ENCODE data around the gene EFHD2.
"Not testable (repeated sequence)": the region's sequence is repeated elsewhere in the genome, so short reads cannot be mapped to it uniquely, and the experiment has no call there.

EFHD2 gene

DNA sequence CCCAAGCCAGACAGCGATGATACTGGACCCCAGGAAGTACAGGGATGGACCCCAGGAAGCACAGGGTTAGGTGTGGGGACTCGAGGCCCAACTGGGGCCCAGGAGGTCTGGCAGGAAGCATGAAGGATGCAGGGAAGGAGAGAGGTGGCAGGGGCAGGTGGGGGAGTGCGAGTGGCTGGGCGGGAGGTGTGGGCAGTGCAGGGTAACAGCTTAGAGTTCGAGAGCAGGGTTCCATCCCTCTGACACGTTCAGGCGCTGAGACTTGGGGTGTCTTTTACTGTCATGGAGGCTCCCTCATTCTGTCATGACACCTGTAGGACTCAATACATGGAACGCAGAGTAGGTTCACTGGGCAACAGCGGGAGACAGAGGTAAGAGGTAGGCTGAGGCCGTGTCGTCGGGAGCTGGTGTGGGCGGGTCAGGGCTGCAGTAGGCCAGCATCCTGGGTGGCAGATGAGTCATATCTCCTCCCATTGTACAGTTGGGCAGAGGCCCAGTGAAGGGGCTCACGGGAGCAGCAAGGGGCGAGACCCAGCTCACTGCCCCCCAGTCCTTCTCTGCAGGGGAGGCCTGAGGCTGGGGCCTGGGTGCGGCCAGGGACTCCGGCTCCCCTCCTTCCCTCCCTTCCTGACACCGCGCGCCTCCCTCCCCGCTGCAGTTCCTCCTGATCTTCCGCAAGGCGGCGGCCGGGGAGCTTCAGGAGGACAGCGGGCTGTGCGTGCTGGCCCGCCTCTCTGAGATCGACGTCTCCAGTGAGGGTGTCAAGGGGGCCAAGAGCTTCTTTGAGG, 17.0 kb downstream of the EFHD2 start:
- no peak for DNase-seq (ENCODE audit: low read depth)
- H3K4me3 ChIP-seq (ENCODE audit: low read depth, low read length): no peak overlapping the region

DNA sequence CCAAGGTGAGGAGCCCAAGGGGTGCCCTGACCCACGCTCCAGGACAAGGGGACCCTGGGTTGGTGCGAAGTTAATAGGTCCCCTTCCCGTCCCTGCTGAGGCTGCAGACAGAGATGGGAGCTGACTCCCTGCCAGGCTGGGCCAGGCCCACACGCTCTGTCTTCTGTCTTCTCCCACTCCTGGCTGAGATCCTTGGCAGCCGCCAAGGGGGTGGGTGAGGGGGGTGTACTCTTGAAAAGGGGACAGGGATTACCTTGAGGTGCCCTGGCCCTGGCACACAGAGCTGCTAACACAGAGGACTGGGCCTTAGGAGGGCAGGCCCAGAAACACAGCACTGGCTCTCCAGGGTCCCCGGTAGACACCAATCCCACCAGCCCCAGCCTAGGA, 17.6 kb downstream of the EFHD2 start:
- no peak for DNase-seq (ENCODE audit: low read depth)
- no peak overlapping the region for H3K4me3 ChIP-seq (ENCODE audit: low read depth, low read length)

DNA sequence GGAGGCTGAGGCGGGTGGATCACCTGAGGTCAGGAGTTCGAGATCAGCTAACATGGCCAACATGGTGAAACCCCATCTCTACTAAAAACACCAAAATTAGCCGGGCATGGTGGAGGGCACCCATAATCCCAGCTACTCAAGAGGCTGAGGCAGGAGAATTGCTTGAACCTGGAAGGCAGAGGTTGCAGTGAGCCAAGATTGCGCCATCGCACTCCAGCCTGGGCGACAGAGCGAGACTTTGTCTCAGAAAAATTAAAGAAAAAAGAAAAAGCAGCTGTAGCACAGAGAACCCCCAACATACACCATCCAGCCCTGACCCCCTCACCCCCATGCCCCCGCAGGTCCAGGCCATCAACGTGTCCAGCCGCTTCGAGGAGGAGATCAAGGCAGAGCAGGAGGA, 18.6 kb downstream of the EFHD2 start:
- not testable (repeated sequence) for DNase-seq (ENCODE audit: low read depth); H3K4me3 ChIP-seq (ENCODE audit: low read depth, low read length)

DNA sequence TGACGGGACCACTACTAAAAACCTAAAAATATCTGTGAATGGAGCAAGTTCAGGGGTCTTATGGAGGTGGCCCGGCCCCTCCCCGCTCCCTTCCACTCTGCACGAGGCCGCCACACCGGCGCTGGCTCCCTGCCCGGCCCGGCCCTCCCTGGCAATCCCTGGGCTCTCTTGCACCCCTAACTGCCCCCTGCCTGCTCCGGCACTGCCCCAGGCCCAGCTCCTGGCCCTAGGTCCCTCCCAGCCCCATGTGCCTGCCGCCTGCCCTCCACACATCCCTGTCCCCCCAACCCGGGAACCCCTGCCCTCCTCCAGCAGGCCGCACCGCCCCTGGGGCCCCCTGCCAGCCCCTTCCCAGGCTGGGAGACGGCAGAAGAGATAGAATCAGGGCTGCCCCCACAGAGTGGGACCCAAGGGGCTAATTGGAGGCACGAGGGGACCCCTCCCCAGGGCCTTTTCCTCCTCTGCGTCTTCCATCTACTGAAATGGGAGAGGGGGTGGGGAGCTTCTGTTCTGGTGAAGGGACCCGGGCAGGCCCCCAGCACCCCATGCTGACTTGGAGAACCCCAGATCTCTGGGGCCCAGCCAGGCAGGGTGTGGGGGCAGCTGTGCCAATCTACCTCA, 19.2 kb downstream of the EFHD2 start:
- no peak overlapping the region for H3K4me3 ChIP-seq (ENCODE audit: low read depth, low read length)
- no peak for DNase-seq (ENCODE audit: low read depth)

DNA sequence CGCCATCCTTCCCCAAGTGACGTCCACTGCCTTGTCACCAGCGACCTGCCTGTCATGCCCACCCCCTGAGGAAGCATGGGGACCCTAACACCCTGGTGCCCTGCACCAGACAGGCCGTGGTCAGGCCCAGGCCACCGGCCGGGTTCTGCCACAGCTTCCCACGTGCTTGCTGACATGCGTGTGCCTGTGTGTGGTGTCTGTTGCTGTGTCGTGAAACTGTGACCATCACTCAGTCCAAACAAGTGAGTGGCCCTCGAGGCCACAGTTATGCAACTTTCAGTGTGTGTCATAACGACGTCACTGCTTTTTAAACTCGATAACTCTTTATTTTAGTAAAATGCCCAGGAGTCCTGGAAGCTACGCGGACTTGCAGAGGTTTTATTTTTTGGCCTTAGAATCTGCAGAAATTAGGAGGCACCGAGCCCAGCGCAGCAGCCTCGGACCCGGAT, 20.0 kb downstream of the EFHD2 start:
- H3K4me3 ChIP-seq (ENCODE audit: low read depth, low read length): no peak overlapping the region
- DNase-seq (ENCODE audit: low read depth): peak; percentile 32

DNA sequence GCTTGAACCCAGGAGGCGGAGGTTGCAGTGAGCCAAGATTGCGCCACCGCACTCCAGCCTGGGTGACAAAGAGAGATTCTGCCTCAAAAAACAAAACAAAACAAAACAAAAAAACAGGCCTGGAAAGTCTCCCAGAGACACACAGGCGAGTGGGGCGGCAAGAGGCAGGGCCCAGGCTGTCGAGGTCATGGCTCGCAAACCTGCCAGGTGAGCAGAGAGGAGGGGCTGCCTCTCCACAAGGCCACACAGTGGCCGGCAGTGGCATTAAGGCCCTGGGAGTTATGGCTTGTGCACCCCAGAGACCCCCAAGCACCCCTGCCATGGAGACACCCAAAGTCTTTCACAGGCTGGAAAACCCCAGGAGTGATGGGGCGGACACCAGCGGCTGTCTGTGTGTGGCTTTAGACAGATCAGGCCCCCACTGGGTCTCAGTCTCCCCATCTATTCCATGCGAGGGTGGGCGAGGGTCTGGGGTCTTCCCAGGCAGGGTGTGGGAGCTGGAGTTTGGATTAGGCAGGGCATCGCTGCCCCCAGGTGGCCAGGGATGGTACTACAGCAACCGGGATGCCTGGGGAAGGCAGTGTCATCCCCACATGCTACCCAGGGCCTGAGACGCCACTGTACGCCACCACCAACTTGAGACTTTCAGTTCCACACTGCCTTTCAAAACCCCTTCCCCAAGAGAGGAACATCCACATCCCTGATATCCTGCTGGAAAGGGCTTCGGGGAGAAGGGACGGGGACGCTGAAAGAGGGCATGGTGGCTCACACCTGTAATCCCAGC, 21.3 kb downstream of the EFHD2 start:
- DNase-seq (ENCODE audit: low read depth): no peak

DNA sequence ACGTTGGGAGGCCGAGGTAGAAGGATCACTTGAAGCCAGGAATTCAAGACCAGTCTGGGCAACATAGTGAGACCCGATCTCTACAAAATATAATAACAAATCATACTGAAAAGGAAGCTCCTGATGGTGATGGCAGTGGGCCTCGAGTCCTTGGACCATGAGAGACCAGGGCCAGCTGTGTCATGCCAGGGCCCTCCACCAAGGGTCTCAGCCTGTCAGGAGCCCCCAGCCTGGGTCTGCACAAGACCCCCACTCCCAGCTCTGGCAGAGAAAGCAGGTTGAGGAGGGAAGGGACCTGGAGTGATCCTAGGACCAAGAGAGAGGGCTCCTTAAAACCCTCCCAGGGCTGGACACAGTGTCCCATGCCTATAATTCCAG, 21.9 kb downstream of the EFHD2 start:
- no peak overlapping the region for H3K4me3 ChIP-seq (ENCODE audit: low read depth, low read length)
- no peak for DNase-seq (ENCODE audit: low read depth)

More for the DNA sequence above, 21.3 kb downstream of the EFHD2 start:
- H3K4me3 ChIP-seq (ENCODE audit: low read depth, low read length): no peak overlapping the region

DNA sequence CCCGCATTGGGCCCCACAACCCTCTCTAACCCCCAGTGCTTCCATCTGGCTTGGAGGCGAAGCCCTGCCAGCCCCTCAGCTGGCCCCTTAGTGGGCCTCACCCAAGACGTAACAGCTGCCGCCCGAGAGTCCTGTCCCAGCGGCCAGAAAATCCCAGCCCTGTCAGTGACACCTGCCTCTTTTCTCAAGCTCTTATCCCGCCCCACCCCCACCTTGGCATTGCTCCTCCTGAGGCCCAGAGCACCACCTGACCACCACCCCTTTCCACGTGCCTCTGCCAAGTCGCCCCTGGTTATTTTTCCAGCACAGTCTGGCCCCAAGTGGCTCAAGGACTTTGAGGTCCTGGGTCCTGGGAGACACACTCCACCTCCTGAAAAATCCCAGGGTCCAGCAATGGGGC, 22.6 kb downstream of the EFHD2 start:
- DNase-seq (ENCODE audit: low read depth): peak; percentile 36
- H3K4me3 ChIP-seq (ENCODE audit: low read depth, low read length): no peak overlapping the region

DNA sequence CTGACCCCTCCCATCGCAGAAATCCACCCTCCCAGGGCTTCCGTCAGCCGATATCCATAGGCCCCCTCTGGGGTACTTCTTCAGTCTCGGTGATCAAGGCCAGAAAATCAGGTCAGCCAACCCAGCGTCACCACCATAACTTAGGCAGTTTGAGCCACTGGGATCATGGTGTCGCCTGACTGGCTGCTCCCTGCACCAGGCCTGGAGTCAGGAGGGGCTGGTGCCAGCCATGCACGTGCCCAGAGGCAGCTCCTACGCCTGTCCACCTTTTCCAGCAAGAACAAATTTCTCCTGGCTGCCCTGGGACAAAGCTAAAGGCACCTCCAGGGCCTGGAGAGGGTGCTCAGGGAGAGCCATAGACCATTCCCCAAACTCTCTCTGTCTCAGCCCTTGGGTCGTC, 23.8 kb downstream of the EFHD2 start:
- no peak for DNase-seq (ENCODE audit: low read depth)

DNA sequence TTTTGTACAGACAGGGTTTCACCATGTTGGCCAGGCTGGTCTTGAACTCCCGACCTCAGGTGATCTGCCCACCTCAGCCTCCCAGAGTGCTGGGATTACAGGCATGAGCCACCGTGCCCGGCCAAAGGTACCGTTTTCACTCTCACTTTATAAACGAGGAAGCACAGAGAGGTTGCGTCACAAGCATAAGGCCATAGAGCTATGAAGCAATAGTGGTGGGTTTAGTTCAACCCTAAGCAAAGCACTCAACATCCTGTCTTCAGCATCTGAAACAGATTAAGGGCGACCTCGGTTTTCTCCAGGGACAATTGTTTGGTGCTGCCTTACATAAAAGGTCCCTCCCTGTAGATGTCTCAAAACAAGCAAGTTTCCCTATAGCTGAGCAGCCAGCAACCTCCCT, 25.1 kb downstream of the EFHD2 start:
- not testable (repeated sequence) for H3K4me3 ChIP-seq (ENCODE audit: low read depth, low read length)
- DNase-seq (ENCODE audit: low read depth): peak; percentile 71

More for the DNA sequence above, 23.8 kb downstream of the EFHD2 start:
- H3K4me3 ChIP-seq (ENCODE audit: low read depth, low read length): no peak overlapping the region

DNA sequence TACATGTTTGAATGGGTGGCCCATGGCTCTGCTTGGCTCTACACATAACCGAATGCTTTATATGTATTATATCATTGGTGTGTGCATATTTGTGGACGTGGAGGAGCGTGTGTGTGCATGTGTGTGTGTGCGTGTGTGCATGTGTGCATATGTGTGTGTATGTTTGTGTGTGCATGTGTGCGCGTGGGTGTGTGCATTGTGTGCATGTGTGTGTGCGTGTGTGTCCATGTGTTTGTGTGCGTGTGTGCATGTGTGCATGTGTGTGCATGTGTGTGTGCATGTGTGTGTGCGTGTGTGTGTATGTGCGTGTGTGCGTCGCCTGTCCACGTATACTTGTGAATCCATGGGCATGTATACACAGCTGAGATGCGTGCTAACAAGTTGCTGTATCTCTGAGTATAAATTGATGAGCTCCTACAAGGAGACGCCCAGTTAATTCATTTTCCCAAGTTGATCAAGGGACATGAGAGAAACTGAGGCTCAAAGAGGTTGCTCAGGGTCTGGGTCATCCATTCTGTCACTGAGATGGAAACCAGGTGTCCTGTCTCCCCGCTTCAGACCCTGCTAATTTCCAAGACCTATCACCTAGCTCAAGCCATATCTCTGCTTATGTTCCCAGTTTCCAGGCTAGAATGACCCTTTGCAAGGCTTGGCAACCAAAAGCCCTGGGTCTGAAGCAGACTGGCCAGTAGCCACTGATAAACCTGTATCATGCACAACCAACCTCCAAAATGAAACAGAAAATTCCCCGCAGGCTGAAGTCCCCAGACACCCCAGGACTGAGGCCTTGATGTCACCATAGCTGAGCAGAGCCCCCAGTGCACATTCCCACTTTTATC, 25.8 kb downstream of the EFHD2 start:
- DNase-seq (ENCODE audit: low read depth): no peak

DNA sequence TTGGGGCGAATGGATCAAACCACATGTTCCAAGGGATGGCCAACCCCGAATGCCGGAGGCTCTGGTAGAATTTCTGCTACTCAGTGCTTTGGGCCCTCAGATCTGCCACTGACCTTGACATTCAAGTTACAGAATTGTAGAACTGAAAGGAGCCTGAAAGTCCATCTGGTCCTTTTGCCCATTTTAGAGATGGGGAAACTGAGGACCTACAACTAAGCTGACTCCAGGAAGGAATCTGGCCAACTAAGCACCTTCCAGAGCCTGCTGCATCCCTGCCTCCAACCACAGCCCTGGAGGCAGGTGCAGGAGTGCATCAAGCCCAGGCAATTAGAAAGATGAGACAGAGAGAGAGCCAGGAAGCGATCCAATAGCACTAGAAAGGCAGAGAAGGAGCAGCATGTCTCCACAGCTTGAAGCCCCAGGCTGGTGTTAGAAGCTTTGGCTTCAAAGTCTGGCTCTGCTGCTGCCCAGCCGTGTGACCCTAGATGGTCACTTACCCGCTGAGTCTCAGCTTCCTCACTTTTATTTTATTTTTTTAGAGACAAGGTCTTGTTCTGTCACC, 27.3 kb downstream of the EFHD2 start:
- no peak for DNase-seq (ENCODE audit: low read depth)
- H3K4me3 ChIP-seq (ENCODE audit: low read depth, low read length): no peak overlapping the region

More for the DNA sequence above, 25.8 kb downstream of the EFHD2 start:
- no peak overlapping the region for H3K4me3 ChIP-seq (ENCODE audit: low read depth, low read length)

DNA sequence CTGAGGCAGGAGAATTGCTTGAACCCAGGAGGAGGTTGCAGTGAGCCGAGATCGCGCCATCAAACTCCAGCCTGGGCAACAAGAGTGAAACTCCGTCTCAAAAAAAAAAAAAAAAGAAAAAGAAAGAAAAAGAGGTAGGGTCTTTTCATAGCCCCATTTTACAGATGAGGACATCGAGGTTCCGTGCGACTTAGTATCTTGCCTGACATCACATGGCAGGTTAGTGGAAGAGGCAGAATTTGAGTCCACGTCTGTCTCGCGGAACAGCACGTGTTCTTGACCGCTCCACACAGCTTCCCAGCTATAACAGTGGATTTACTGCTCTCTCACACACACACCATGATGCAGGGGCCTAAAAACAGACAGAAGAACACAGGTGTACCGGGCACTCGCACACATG, 29.6 kb downstream of the EFHD2 start:
- no peak overlapping the region for H3K4me3 ChIP-seq (ENCODE audit: low read depth, low read length)
- DNase-seq (ENCODE audit: low read depth): no peak

DNA sequence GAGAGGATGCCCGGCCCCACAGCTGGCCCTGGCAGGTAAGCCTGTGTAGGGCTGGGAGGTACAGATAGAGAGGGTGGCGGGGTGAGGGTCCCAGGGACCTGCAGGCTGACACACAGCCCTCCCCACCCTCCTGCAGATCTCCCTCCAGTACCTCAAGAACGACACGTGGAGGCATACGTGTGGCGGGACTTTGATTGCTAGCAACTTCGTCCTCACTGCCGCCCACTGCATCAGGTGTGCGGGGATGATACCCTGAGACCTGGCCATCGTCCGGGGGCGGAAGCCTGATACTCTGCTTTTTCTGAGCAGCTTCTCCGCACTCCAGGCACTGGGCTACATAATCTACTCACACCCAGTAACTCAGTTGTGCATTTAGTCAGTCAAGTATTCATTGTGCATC, 30.7 kb downstream of the EFHD2 start:
- DNase-seq (ENCODE audit: low read depth): no peak
- H3K4me3 ChIP-seq (ENCODE audit: low read depth, low read length): no peak overlapping the region

DNA sequence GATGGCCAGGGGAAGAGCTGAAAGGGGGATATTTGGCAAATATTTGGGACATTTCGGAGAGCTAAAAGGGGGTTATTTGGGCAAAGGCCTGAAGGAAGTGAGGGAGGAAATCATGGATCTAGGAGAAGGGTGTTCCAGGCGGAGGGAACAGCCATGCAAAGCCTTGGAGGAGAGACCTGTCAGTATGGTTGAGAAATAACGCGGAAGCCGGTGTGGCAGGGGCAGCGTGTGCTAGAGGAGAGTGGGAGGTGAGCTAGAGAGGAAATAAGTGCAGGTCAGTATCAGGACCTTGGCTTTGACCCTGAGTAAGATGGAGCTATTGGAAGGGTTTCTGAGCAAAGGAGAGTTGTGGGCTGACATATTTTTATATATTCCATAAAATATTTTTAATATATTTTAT, 31.6 kb downstream of the EFHD2 start:
- DNase-seq (ENCODE audit: low read depth): no peak
- no peak overlapping the region for H3K4me3 ChIP-seq (ENCODE audit: low read depth, low read length)

DNA sequence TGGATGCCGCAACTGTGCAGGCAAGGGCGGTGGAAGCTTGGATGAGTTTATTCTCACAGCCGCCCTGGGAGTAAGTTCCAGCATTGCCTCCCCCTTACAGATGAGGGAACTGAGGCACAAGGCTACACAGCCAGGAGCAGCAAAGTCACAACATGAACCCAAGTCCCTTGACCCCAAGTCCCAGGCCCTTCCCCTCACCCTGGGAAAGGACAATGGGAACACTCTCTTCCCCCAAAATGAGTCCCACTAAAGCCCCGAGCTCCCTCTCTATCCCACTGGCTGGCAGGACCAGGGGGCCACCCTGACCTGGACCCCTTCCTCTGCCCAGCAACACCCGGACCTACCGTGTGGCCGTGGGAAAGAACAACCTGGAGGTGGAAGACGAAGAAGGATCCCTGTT, 32.4 kb downstream of the EFHD2 start:
- no peak overlapping the region for H3K4me3 ChIP-seq (ENCODE audit: low read depth, low read length)
- DNase-seq (ENCODE audit: low read depth): no peak

DNA sequence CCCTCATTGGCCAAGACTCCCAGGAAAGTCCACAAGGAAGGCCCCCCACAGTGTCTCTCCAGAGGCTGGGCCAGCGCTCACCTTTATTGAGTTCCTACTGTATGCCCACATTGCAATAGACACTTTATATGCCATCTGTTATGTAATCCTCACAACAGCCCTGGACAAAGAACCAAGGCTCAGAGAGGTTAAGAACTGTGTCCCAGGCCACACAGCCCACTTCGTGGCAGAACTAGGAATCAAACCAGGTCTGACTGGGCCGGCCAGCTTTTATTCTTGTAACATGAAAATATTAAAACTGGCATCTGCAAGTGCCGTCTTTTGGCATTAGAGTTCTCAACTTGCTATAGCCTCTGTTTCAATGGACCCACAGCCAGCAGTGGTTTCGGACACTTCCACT, 33.1 kb downstream of the EFHD2 start:
- no peak overlapping the region for H3K4me3 ChIP-seq (ENCODE audit: low read depth, low read length)
- DNase-seq (ENCODE audit: low read depth): no peak

DNA sequence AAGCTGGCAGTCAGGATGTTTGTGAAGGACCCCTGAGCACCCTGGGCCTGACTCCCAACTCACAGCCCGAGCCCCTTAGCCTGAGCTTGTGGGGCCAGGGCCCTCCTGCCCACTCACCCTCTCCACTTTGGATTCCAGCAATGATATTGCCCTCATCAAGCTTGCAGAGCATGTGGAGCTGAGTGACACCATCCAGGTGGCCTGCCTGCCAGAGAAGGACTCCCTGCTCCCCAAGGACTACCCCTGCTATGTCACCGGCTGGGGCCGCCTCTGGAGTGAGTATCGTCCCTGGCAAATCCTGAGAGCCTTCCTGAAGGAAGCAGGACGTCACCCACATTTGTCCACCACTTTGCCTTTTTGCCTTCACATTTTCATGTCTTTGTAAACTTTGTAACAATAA, 33.6 kb downstream of the EFHD2 start:
- H3K4me3 ChIP-seq (ENCODE audit: low read depth, low read length): no peak overlapping the region
- DNase-seq (ENCODE audit: low read depth): no peak

Measured in skeletal muscle cell (primary cell).